HL-60 (cell line): ENCODE measurements around the gene STPG4.

Experiments
- DNase-seq, 2 experiments: peaks; one replicate each; pipeline ENCODE4 v3.0.0-alpha.2; 2010 to 2020; ENCODE audit warnings: low read depth in 1 of 2, low spot score in 1 of 2
- H3K27ac ChIP-seq: fragments of 250-450 bp; sonication (Bioruptor Pico); replicated peaks from 2 replicates; pipeline ENCODE4 v1.5.1; 2020; ENCODE audit warnings: mild to moderate bottlenecking, moderate library complexity
- H3K27me3 ChIP-seq: fragments of 250-450 bp; sonication (Bioruptor Pico); 2 replicates; pipeline ENCODE4 v1.5.1; 2021; ENCODE audit warnings: mild to moderate bottlenecking, moderate library complexity; ENCODE audit not compliant: insufficient read depth, poor library complexity, severe bottlenecking
- H3K4me3 ChIP-seq: replicated peaks from 2 replicates; pipeline ENCODE4 v1.5.1; 2011; ENCODE audit warnings: mild to moderate bottlenecking, control low read depth, low read length; ENCODE audit not compliant: insufficient read depth
- CTCF ChIP-seq: IDR thresholded peaks from one replicate; pipeline ENCODE4 v1.5.1; 2011; ENCODE audit warnings: low read length, control low read depth, inconsistent platforms; ENCODE audit not compliant: insufficient read depth
- GABPA ChIP-seq: IDR thresholded peaks from 2 replicates; pipeline ENCODE4 v1.6.1; 2012; ENCODE audit warnings: low read depth
- POLR2AphosphoS5 ChIP-seq: IDR thresholded peaks from 2 replicates; pipeline ENCODE4 v1.6.1; 2012; ENCODE audit warnings: low read depth
- REST ChIP-seq: IDR thresholded peaks from 2 replicates; pipeline ENCODE4 v1.6.1; 2012; ENCODE audit warnings: low read depth; ENCODE audit not compliant: insufficient replicate concordance
- SPI1 ChIP-seq: IDR thresholded peaks from 2 replicates; pipeline ENCODE4 v1.6.1; 2012; ENCODE audit warnings: low read depth, mild to moderate bottlenecking, borderline replicate concordance

Gene STPG4

GRCh38 chr2:47067788-47068407 is 87.2 kb downstream of the STPG4 start:
- TF ChIP-seq POLR2AphosphoS5 (no peak), REST (no peak), CTCF (no peak), SPI1 (no peak), GABPA (no peak)
- no peaks in the 10 kb centered on the region for H3K27me3 ChIP-seq
- H3K4me3 ChIP-seq: no peak overlapping the region
- no peak for DNase-seq
- no peak overlapping the region for H3K27ac ChIP-seq

- no peaks in the 10 kb centered on the region for H3K27me3 ChIP-seq
- TF ChIP-seq CTCF (no peak), GABPA (no peak), REST (no peak)
- H3K27ac ChIP-seq: no peak overlapping the region
- H3K4me3 ChIP-seq: no peak overlapping the region
- DNase-seq: no peak
These were observed 89.2 kb downstream of the STPG4 start for GRCh38 chr2:47065771-47066380.

GRCh38 chr2:47065343-47065742 is 89.8 kb downstream of the STPG4 start:
- no peak for DNase-seq
- no peak overlapping the region for H3K27ac ChIP-seq
- TF ChIP-seq CTCF (no peak), POLR2AphosphoS5 (no peak), SPI1 (no peak), GABPA (no peak), REST (no peak)
- no peak overlapping the region for H3K4me3 ChIP-seq
- no peaks in the 10 kb centered on the region for H3K27me3 ChIP-seq
